Cardiac fibroblast (primary cell): ENCODE data around the gene GARNL3.

Source experiments
- DNase-seq, 2 donors: peaks; one replicate each; pipeline versions ENCODE4 v3.0.0 to v3.0.0-alpha.2; 2010; ENCODE audit warnings: low read depth in 2 of 2
- H3K4me3 ChIP-seq, 2 donors: replicated peaks in 1 of 2; 1 replicate in 1 of 2; 2 replicates in 1 of 2; pipeline ENCODE4 v1.5.1; 2011; ENCODE audit warnings: low read depth in 2 of 2, low read length in 2 of 2, mild to moderate bottlenecking in 2 of 2, moderate library complexity in 1 of 2
- CTCF ChIP-seq: IDR thresholded peaks from one replicate; pipeline ENCODE4 v1.5.1; 2011; ENCODE audit warnings: low read depth, mild to moderate bottlenecking, low read length, inconsistent platforms

The GARNL3 gene

GRCh38 chr9:127397646-127398274 is 133.2 kb downstream of the GARNL3 start:
- peak; percentile 40 for TF ChIP-seq CTCF
- DNase-seq, result peak; percentile 16 to 27
- H3K4me3 ChIP-seq, result peak overlapping the region; percentile 56 to 61

GRCh38 chr9:127398275-127398647 is 133.7 kb downstream of the GARNL3 start:
- no peak for DNase-seq
- no peak for TF ChIP-seq CTCF
- peak overlapping the region; percentile 56 to 61 for H3K4me3 ChIP-seq

GRCh38 chr9:127398715-127399400 is 134.3 kb downstream of the GARNL3 start:
- H3K4me3 ChIP-seq, result no peak overlapping the region
- TF ChIP-seq CTCF, result no peak

GRCh38 chr9:127399736-127400269 is 135.2 kb downstream of the GARNL3 start:
- no peak for TF ChIP-seq CTCF
- DNase-seq, result no peak
- no peak overlapping the region for H3K4me3 ChIP-seq

More at GRCh38 chr9:127398715-127399400, 134.3 kb downstream of the GARNL3 start:
- DNase-seq, result no peak

- no peak overlapping the region for H3K4me3 ChIP-seq
- no peak for DNase-seq
- no peak for TF ChIP-seq CTCF
These were observed 138.0 kb downstream of the GARNL3 start for GRCh38 chr9:127402401-127403090.

- no peak for DNase-seq
- H3K4me3 ChIP-seq, result no peak overlapping the region
- no peak for TF ChIP-seq CTCF
These were observed 139.1 kb downstream of the GARNL3 start for GRCh38 chr9:127403507-127404192.
